Adrenal gland (tissue), 12 donors: ENCODE results near the gene YTHDC2. TPM values are rescaled to one million over a fixed set of nuclear protein-coding genes. Genes with fewer than 3 reads are reported as not detected.

Source experiments
- DNase-seq, 7 donors: peaks; one replicate each; pipeline ENCODE4 v3.0.0-alpha.2; 2019 to 2020
- H3K27ac ChIP-seq, 5 donors: fragments of 200-600 bp; sonication (generic) in 4 of 5; 1 replicate in 3 of 5; 2 replicates in 2 of 5; pipeline versions ENCODE4 v1.5.1 to v1.8.0; 2016 to 2020; ENCODE audit warnings: mild to moderate bottlenecking in 1 of 5
- H3K27me3 ChIP-seq: fragments of 200-600 bp; 2 replicates; pipeline ENCODE4 v1.8.0; 2021
- H3K36me3 ChIP-seq, 2 donors: fragments of 200-600 bp; replicated peaks in 1 of 2; 1 replicate in 1 of 2; 2 replicates in 1 of 2; pipeline versions ENCODE4 v1.5.1 to v1.8.0; 2018 to 2022
- H3K4me1 ChIP-seq, 2 donors: fragments of 200-600 bp; replicated peaks in 1 of 2; 1 replicate in 1 of 2; 2 replicates in 1 of 2; pipeline versions ENCODE4 v1.5.1 to v1.8.0; 2018 to 2021
- H3K4me3 ChIP-seq, 4 donors: fragments of 200-600 bp; sonication (generic) in 3 of 4; one replicate each; pipeline ENCODE4 v1.5.1; 2016 to 2018
- H3K9me3 ChIP-seq, 3 donors: fragments of 200-600 bp; sonication (generic) in 1 of 3; replicated peaks in 1 of 3; 1 replicate in 2 of 3; 2 replicates in 1 of 3; pipeline versions ENCODE4 v1.5.1 to v1.8.0; 2016 to 2021
- POLR2A ChIP-seq, 2 donors: fragments of 450-650 bp; IDR thresholded peaks; one replicate each; pipeline ENCODE4 v1.6.1; 2017; ENCODE audit warnings: antibody characterized with exemption in 2 of 2, mild to moderate bottlenecking in 2 of 2, moderate library complexity in 1 of 2
- WGBS, 4 donors: extraction: QIAGEN DNeasy Blood & Tissue Kit in 2 of 4; methylation state at CpG; one replicate each; pipeline versions ENCODE4 v1.1.5 to v1.1.7; 2013 to 2017; 5-methylcytosine and 5-hydroxymethylcytosine counted together
- intact Hi-C, 2 donors: fragments of 100-400 bp; cut with DNase I; formaldehyde crosslinking; loops; one replicate each; pipeline versions ENCODE4 v1.14.1 to v1.15.0; 2022 to 2023
- polyA plus RNA-seq, 3 donors: library from polyadenylated mRNA; stranded (reverse); fragments of 200-250 nt in 2 of 3; fragments of 350-450 nt in 1 of 3; fragmentation: Illumina TruSeq in 1 of 3; extraction: RNeasy Lipid Tissue Mini Kit (QIAGEN cat#74804) in 1 of 3; gene quantifications; one replicate each; pipeline ENCODE4 v1.2.3, GENCODE V29; 2013 to 2014
- total RNA-seq, 9 donors: library from RNA; depleted of rRNA in 4 of 9; stranded (reverse); fragments of >200 nt in 4 of 9; fragments of 120-200 nt in 1 of 9; fragmentation: NEBNext Ultra II Directional in 1 of 9; extraction: Animal tissue kit (Norgen Biotek cat#: 25700) in 1 of 9; gene quantifications; one replicate each; pipeline versions ENCODE4 v1.1.0 to v1.2.4, GENCODE V29; 2013 to 2023
- TF ChIP-seq, protein P1 (sequence below), 6 experiments: fragments of 450-650 bp in 4 of 6; fragments of 200-600 bp in 2 of 6; sonication (generic) in 1 of 6; IDR thresholded peaks; 1 replicate in 5 of 6; 2 replicates in 1 of 6; pipeline versions ENCODE4 v1.5.1 to v1.8.0; 2016 to 2021; ENCODE audit warnings: antibody characterized with exemption in 6 of 6, mild to moderate bottlenecking in 2 of 6, moderate library complexity in 1 of 6
- donor health status: healthy with polysubstance abuse.
- donor health status: Bipolar disorder and iron deficiency.
- donor health status: DM: yes; HTN: yes; CAD: no.
- donor health status: DM: no; HTN: no; CAD: no.
- donor health status: DM: no; HTN: no; CAD: no.
- donor health status: DM: yes; HTN: yes; CAD: no.

Gene YTHDC2
- total and polyA plus RNA-seq, 12 donors, result 10.3 to 34.9 (median 23.6) TPM

DNA sequence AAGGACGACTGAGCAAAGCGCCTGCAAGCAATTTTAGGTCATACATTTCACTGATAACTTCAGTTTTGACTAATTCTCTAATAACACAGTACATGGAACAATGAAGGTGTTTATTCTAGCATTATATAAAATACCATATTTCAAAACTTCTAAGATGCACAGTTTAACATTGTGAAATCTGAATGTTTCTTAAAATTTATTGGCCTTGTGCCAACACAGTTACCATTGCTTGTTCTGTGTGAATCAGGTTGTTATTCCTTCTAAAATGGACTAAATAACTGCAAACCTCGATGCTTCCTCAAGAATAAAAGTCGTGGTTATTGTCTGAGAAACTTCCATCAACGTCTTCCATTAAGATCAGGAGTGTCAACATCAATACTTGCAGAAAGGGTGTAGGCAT lies 33.3 kb upstream of the YTHDC2 start:
- 72 to 77% (median 74%) methylated on average over 5 of the region's 5 CpGs for WGBS, 4 donors
- no peak for TF ChIP-seq POLR2A (IDR thresholded peaks at IDR 0.05)
- TF ChIP-seq, protein P1, sequence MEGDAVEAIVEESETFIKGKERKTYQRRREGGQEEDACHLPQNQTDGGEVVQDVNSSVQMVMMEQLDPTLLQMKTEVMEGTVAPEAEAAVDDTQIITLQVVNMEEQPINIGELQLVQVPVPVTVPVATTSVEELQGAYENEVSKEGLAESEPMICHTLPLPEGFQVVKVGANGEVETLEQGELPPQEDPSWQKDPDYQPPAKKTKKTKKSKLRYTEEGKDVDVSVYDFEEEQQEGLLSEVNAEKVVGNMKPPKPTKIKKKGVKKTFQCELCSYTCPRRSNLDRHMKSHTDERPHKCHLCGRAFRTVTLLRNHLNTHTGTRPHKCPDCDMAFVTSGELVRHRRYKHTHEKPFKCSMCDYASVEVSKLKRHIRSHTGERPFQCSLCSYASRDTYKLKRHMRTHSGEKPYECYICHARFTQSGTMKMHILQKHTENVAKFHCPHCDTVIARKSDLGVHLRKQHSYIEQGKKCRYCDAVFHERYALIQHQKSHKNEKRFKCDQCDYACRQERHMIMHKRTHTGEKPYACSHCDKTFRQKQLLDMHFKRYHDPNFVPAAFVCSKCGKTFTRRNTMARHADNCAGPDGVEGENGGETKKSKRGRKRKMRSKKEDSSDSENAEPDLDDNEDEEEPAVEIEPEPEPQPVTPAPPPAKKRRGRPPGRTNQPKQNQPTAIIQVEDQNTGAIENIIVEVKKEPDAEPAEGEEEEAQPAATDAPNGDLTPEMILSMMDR (IDR thresholded peaks at IDR 0.05), result no peak
- H3K4me1 ChIP-seq, result no peaks in the 10 kb centered on the region
- DNase-seq, result no peak
- no peak overlapping the region for H3K4me3 ChIP-seq
- H3K9me3 ChIP-seq, result no peaks in the 10 kb centered on the region
- no peaks in the 10 kb centered on the region for H3K27me3 ChIP-seq
- no peaks in the 10 kb centered on the region for H3K36me3 ChIP-seq
- no peak overlapping the region for H3K27ac ChIP-seq
- intact Hi-C loops, result no loop called here

DNA sequence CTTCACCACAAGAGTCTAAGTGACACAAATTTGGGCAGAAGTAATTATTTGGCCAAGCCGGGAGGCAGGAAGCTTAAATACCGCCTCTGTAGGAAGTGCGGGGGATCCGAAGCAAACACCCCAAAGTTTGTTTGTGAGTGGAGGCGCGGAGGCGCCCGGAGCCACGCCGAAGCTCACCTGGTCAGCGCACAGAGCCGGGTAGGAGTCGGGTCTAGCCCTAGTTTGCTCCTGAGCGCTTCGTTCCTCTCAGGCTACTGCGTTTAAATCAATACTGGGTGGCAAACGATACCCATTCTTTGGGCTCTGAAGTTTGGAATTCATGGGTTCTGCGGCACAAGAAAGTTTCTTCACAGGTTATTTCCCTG lies 26.1 kb upstream of the YTHDC2 start:
- DNase-seq, result peak in 1 of 7 donors; percentile 2
- Histone ChIP-seq H3K9me3 (no peaks in the 10 kb centered on the region), H3K36me3 (no peaks in the 10 kb centered on the region), H3K27ac (no peak overlapping the region), H3K27me3 (peaks cover 8% of the 10 kb centered on the region), H3K4me3 (peak overlapping the region in 3 of 4 donors; percentile 2 to 58 (median 39)), H3K4me1 (peaks cover 0 to 12% of the 10 kb centered on the region in 2 donors)
- 10 to 25% (median 15%) methylated on average over 17 to 18 of the region's 18 CpGs for WGBS, 4 donors
- TF ChIP-seq, protein P1 (IDR thresholded peaks at IDR 0.05), result no peak
- intact Hi-C loops, result no loop called here

DNA sequence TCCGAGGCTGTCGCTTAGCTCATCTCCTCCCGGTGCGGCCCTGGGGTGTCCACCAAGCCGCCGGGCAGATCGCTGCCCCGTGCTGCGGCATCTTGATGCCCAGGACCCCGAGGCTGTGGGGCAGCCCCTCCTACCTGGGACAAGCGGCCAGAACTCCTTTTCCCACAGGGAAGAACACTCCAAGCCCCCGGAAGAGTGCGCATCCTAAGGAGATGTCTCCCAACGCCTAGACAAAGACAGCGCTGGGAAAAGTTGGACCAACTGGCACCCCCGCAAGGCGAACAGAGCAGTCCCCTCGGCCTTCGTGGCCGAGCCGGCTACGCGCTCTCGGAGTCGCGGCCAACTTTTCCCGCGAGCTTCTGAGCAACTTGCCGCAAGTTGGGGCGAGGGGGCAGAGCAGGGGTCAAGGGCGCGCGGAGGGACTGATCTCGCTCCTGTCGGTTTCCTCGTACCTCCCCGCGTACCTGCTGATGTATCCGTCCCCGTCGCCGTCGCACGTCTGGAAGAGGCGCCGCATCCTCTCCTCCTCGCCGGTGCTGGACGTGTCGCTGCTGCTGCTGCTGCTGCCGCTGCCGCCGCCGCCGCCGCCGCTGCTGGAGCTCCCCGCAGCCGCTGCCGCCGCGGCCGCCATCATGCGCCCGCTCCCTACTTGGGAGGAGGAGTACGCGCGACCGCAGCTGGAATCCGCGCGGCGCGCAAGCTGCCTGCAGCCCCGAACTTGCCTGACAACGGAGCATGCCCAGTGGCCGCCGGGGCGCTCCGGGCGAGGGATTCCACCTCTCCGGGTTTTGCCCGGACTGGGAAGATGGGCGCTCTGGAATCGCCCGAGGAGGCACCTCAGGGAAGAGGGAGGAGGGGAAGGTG lies 25.5 kb upstream of the YTHDC2 start, which contains the start of gene MCC:
Gene MCC (minus strand): TSS at position 673 of the 864 bp plus-strand sequence.
- DNase-seq, result peak; percentile 81 to 87 (median 84)
- WGBS, 4 donors, result 1 to 2% (median 1%) methylated on average over 16 to 86 of the region's 86 CpGs
- intact Hi-C loops, result no loop called here
- H3K9me3 ChIP-seq, result no peaks in the 10 kb centered on the region
- H3K27ac ChIP-seq, result peak within 1 kb of the TSS in 2 of 5 donors; percentile 38 to 52
- no peaks in the 10 kb centered on the region for H3K36me3 ChIP-seq
- peaks cover 8% of the 10 kb centered on the region for H3K27me3 ChIP-seq
- H3K4me3 ChIP-seq, result peak within 1 kb of the TSS in 3 of 4 donors; percentile 2 to 58 (median 39)
- peak; percentile 44 to 59 for TF ChIP-seq POLR2A (IDR thresholded peaks at IDR 0.05)
- TF ChIP-seq, protein P1 (IDR thresholded peaks at IDR 0.05), result no peak
- H3K4me1 ChIP-seq, result peaks cover 0 to 12% of the 10 kb centered on the region in 2 donors

DNA sequence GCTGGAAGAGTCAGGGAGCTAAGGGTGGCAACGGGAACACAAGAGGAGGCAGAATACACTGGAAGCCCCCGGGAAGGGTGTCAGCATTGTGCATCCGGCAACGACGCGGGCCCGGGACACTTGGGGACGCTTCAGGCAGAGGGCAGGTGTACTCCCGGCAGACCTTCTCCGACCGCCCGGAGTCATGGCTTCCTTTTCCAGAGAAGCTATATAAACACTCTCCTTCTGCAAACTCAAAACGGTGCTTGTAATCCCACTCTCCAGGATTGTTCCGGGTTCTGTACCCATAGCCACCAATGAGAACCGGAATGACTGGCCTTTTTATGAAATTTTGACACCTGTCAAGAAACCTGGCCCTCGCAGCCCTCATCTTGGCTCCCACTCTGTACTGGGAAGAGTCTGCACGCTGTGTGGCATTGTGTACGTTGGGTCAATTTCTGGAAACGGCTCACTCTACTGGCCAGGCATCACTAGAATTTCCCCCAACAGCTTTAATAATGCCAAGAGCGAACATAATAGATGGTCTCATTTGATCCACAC lies 24.8 kb upstream of the YTHDC2 start:
- Histone ChIP-seq H3K4me3 (peak overlapping the region in 2 of 4 donors; percentile 39 to 58), H3K27ac (peak overlapping the region in 2 of 5 donors; percentile 38 to 52), H3K36me3 (no peaks in the 10 kb centered on the region), H3K9me3 (no peaks in the 10 kb centered on the region), H3K27me3 (peaks cover 8% of the 10 kb centered on the region), H3K4me1 (peaks cover 0 to 12% of the 10 kb centered on the region in 2 donors)
- DNase-seq, result no peak
- 14 to 18% (median 16%) methylated on average over 19 to 20 of the region's 20 CpGs for WGBS, 4 donors
- intact Hi-C loops, result no loop called here
- TF ChIP-seq, protein P1 (IDR thresholded peaks at IDR 0.05), result no peak
- no peak for TF ChIP-seq POLR2A (IDR thresholded peaks at IDR 0.05)
